Spleen (tissue), 7 donors: ENCODE data around the gene HMCN1.
"Not testable (repeated sequence)": the region's sequence is repeated elsewhere in the genome, so short reads cannot be mapped to it uniquely, and the experiment has no call there.

Source experiments
- POLR2A ChIP-seq, 3 donors: fragments of 450-650 bp; IDR thresholded peaks; one replicate each; pipeline ENCODE4 v1.5.1; 2017; ENCODE audit warnings: antibody characterized with exemption in 3 of 3, mild to moderate bottlenecking in 1 of 3
- POLR2AphosphoS5 ChIP-seq, 3 donors: sonication (generic); formaldehyde crosslinking; IDR thresholded peaks; one replicate each; pipeline ENCODE4 v1.5.1; 2017; ENCODE audit warnings: antibody characterized with exemption in 3 of 3
- TF ChIP-seq, protein P1 (sequence below), 11 experiments: fragments of 200-600 bp in 7 of 11; fragments of 450-650 bp in 4 of 11; sonication (generic) in 4 of 11; IDR thresholded peaks in 8 of 11; conservative IDR thresholded peaks in 3 of 11; 1 replicate in 7 of 11; 2 replicates in 4 of 11; pipeline versions ENCODE4 v1.4.0 to v1.8.0; 2016 to 2021; ENCODE audit warnings: antibody characterized with exemption in 11 of 11, inconsistent platforms in 4 of 11, mild to moderate bottlenecking in 1 of 11
- donor health status: DM: no; HTN: no; CAD: no; lungs with moderate emphysema.
- donor health status: DM: no; HTN: no; CAD: no.
- donor health status: DM: no; HTN: no; CAD: no.

DNA sequence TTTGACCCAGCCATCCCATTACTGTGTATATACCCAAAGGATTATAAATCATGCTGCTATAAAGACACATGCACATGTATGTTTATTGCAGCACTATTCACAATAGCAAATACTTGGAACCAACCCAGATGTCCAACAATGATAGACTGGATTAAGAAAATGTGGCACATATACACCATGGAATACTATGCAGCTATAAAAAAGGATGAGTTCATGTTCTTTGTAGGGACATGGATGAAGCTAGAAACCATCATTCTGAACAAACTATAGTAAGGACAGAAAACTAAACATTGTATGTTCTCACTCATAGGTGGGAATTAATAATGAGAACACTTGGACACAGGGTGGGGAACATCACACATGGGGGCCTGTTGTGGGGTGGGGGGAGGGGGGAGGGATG is 477.4 kb downstream of the HMCN1 start:
- TF ChIP-seq, protein P1, sequence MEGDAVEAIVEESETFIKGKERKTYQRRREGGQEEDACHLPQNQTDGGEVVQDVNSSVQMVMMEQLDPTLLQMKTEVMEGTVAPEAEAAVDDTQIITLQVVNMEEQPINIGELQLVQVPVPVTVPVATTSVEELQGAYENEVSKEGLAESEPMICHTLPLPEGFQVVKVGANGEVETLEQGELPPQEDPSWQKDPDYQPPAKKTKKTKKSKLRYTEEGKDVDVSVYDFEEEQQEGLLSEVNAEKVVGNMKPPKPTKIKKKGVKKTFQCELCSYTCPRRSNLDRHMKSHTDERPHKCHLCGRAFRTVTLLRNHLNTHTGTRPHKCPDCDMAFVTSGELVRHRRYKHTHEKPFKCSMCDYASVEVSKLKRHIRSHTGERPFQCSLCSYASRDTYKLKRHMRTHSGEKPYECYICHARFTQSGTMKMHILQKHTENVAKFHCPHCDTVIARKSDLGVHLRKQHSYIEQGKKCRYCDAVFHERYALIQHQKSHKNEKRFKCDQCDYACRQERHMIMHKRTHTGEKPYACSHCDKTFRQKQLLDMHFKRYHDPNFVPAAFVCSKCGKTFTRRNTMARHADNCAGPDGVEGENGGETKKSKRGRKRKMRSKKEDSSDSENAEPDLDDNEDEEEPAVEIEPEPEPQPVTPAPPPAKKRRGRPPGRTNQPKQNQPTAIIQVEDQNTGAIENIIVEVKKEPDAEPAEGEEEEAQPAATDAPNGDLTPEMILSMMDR (IDR thresholded peaks at IDR 0.05 in 8 of 11, conservative IDR thresholded peaks at IDR 0.05 in 3 of 11): not testable (repeated sequence)
- TF ChIP-seq POLR2AphosphoS5, POLR2A (IDR thresholded peaks at IDR 0.05): not testable (repeated sequence)
